Gastrocnemius medialis (tissue), 4 donors: Measurements from ENCODE around the gene ELF2.

ENCODE experiments used
- CTCF ChIP-seq, 5 experiments: fragments of 450-650 bp in 3 of 5; fragments of 200-600 bp in 2 of 5; sonication (generic) in 2 of 5; IDR thresholded peaks in 4 of 5; conservative IDR thresholded peaks in 1 of 5; 1 replicate in 4 of 5; 2 replicates in 1 of 5; pipeline ENCODE4 v1.5.1; 2016 to 2019; ENCODE audit warnings: antibody characterized with exemption in 5 of 5, mild to moderate bottlenecking in 3 of 5, moderate library complexity in 3 of 5
- POLR2A ChIP-seq, 2 donors: fragments of 450-650 bp; IDR thresholded peaks; one replicate each; pipeline ENCODE4 v1.6.1; 2017; ENCODE audit warnings: antibody characterized with exemption in 2 of 2, mild to moderate bottlenecking in 2 of 2, moderate library complexity in 2 of 2

- TF ChIP-seq CTCF (IDR thresholded peaks at IDR 0.05 in 4 of 5, conservative IDR thresholded peaks at IDR 0.05 in 1 of 5): no peak
- no peak for TF ChIP-seq POLR2A (IDR thresholded peaks at IDR 0.05)
Observed at GRCh38 chr4:139018501-139018900, 158.5 kb downstream of the ELF2 start.
